HG02943 (cell line): Measurements from ENCODE around the gene CDK14.

Experiments used
- ATAC-seq: cut with Tn5 transposase; IDR thresholded peaks from one replicate; pipeline ENCODE4 v1.9.1; 2021; ENCODE audit warnings: mild to moderate bottlenecking, low read depth, moderate library complexity; ENCODE audit not compliant: unreplicated experiment

The CDK14 gene

GRCh38 chr7:90595801-90596670 is at the start of gene CDK14:
Gene CDK14 (plus strand): TSS chr7:90596321. CDS start chr7:90596628, 307 bp downstream.
- peak; percentile 51 for ATAC-seq

DNA sequence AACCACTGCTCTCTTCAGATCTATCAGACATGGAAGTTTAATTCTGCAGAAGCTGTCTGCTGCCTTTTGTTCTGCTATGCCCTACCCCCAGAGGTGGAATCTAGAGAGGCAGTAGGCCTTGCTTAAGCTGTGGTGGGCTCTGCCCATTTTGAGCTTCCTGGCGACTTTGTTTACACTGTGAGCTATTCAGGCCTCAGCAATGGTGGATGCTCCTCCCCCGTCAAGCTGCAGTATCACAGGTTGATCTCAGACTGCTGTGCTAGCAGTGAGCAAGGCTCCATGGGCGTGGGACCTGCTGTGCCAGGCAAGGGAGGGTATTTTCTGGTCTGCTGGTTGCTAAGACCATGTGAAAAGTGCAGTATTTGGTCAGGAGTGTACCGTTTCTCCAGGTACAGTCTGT is 45.1 kb upstream of the CDK14 start:
- no peak for ATAC-seq

- no peak for ATAC-seq
Measured at GRCh38 chr7:90552521-90552920, 43.6 kb upstream of the CDK14 start.

GRCh38 chr7:90560730-90561129 is 35.4 kb upstream of the CDK14 start:
- ATAC-seq, result no peak

- no peak for ATAC-seq
Measured at GRCh38 chr7:90563286-90563685, 32.8 kb upstream of the CDK14 start.

DNA sequence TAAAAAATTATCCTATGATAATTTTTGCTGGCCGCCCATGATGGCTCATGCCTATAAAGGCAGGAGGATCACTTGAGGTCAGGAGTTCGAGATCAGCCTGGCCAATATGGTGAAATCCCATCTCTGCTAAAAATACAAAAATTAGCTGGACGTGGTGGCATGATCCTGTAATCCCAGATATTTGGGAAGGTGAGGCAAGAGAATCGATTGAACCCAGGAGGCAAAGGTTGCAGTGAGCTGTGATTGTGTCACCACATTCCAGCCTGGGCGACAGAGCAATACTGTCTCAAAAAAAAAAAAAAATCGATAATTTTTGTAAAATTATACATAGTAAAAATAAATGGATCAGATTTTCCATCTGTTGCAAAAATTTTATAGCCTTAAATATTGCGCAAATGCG is 31.7 kb upstream of the CDK14 start:
- no peak for ATAC-seq

DNA sequence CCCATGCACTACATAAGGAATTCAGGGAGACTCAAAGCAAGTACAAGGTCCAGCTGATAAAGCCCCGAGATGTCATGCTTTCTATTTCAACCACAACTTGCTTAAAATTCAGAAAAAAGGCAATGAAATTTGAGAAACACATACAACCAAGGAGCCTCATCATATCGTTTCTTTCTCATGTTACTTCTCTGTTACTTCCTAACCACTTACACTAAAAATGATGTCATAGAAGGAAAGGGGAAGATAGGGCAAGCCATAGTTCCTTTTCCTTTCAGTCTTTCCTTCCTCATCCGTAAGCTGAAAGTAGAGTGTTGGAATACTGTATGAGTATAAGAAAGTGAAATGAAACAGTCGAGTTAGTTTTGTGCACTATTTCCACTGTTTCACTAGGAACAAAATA is 27.9 kb upstream of the CDK14 start:
- ATAC-seq, result no peak

- ATAC-seq, result no peak
Measured at GRCh38 chr7:90569368-90569767, 26.8 kb upstream of the CDK14 start.

- ATAC-seq, result no peak
Measured at GRCh38 chr7:90570373-90570959, 25.7 kb upstream of the CDK14 start.

GRCh38 chr7:90574146-90574819 is 21.8 kb upstream of the CDK14 start:
- no peak for ATAC-seq

DNA sequence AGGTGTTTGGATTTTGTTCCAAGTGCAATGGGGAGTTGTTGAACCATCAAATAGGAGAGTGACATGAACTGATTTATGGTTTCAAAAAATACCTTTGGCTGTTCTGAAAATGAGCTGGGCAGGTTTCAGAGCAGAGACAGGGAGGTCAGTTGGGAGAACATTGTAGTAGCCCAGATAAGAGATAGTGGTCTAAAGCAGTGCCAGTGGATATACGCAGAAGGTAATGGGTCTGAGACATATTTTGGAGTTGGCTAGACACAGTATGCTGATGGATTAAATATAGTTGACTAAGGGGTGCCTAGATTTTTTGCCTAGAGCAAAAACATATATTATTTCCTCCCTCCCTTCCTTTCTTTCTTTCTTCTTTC is 21.3 kb upstream of the CDK14 start:
- no peak for ATAC-seq

DNA sequence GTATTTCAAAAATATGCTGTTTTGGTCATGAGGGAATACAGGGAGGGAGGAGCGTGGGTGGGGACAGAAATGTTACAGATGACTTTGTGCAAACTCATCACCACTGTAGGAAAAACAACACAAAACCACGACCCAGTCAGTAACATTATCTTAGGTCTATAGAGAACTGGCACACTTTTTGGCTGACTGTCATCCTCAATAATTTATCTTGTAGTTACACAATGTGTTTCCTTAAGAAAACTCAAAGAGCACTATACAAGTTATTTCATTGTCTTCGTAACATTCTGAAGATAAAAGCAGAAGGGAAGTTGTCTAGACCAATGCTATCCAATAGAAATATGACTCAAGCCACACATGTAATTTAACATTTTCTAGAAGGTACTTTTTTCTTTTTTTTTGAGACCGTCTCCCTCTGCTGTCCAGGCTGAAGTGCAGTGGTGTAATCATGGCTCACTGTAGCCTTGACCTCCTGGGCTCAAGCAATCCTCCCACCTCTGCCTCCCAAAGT is 16.9 kb upstream of the CDK14 start:
- ATAC-seq, result no peak

GRCh38 chr7:90580051-90580450 is 16.1 kb upstream of the CDK14 start:
- ATAC-seq, result no peak

DNA sequence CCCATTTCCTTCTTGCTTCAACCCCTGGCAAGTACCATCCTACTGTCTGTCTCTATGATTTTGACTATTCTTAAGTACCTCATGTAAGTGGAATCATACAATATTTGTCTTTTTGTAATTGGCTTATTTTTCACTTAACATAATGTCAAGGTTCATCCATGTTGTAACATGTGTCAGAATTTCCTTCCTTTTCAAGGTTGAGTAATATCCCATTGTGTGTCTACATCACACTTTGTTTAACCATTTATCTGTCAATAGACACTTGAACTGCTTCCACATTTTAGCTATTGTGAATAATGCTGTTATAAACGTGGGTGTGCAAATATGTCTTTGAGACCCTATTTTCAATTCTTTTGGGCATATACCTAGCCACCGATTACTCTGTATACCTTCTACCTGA is 14.0 kb upstream of the CDK14 start:
- no peak for ATAC-seq

- no peak for ATAC-seq
Measured at GRCh38 chr7:90584378-90584777, 11.7 kb upstream of the CDK14 start.

DNA sequence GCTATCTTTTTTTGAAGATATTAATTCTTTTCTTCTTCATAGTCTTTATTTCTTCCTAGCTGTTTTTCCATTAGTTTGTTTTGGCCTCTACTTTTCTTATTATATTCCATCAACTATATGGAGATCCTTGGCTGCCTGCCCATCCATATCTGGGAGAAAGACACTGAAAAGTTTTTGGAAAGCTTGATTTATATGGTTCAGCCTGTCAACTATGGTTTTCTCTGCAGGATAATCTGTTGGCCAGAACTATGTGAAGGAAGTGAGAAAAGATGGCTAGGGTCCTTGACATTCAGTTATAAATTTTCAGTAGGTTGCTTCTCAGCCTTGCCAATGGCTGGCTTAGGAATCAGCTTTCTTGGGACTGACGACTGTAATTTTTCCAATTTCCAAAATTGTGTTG is 10.0 kb upstream of the CDK14 start:
- no peak for ATAC-seq

DNA sequence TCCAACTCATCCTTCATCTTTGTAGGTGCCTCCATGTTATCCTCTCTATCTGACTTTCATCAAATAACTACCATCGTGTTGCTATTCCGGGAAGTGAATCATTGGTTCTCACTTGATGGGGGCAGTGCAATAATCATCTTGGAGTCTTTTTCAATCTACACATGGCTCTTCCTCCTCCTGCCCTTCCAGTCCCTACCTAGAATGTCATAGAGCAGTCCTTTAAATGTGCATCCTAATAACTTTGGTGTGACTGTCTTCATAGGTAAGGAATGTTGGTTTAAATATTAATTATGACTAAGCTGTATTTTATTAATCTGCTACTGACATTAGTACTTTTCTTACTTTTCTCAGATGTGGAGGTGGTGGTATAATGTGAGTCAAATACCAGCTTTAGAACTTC is 8.4 kb upstream of the CDK14 start:
- ATAC-seq, result no peak

DNA sequence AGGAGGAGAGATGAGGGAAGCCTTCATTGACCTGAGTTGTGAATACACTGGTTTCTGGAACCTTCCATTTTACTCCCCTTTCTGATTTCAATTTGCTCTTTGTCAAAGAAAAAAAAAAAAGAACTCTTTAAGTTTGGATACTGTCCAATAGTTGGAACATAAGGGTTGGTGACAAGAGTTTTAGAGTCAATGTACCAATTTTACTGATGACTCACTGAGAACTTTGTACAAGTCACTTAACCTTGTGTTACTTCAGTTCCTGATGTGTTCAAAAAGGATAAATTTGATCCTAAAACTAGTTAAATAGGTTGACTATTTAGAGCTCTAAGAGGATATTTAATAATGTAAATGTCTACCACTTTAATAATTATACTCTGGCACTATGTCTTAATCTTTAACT is 4.1 kb upstream of the CDK14 start:
- ATAC-seq, result no peak

GRCh38 chr7:90593205-90593604 is 2.9 kb upstream of the CDK14 start:
- ATAC-seq, result no peak

GRCh38 chr7:90594751-90595317 is 1.3 kb upstream of the CDK14 start:
- no peak for ATAC-seq

DNA sequence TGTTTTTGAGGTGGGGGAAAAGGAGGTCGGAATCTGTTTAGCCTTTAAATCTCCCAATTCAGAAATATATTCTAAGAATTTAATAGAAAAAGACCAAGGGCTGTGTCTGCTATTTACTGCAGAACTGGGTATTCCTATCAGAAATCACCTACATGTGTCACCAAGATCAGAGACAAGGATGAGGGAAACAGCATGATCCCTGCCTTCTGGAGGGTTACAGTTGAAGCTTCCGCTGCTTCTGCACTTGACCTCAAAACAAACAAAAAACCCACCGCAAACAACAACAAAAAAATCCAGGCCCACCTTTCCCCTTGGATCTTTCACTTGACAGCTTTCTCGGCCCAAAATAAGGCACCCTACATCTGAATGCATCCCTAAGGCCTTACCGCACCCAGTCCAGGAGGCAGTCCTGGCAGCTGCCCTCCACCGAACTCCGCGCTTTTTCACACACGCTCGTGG is 750 bp upstream of the CDK14 start:
- peak; percentile 3 for ATAC-seq
